Measurements from ENCODE around the gene CA11. TPM values are rescaled to one million over a fixed set of nuclear protein-coding genes. Genes with fewer than 3 reads are reported as not detected.
A peak's percentile ranks its signal among the peaks of the same experiment; 100 is the strongest.

Gene CA11
- total RNA-seq, 1 donor = 2.3 TPM

DNA sequence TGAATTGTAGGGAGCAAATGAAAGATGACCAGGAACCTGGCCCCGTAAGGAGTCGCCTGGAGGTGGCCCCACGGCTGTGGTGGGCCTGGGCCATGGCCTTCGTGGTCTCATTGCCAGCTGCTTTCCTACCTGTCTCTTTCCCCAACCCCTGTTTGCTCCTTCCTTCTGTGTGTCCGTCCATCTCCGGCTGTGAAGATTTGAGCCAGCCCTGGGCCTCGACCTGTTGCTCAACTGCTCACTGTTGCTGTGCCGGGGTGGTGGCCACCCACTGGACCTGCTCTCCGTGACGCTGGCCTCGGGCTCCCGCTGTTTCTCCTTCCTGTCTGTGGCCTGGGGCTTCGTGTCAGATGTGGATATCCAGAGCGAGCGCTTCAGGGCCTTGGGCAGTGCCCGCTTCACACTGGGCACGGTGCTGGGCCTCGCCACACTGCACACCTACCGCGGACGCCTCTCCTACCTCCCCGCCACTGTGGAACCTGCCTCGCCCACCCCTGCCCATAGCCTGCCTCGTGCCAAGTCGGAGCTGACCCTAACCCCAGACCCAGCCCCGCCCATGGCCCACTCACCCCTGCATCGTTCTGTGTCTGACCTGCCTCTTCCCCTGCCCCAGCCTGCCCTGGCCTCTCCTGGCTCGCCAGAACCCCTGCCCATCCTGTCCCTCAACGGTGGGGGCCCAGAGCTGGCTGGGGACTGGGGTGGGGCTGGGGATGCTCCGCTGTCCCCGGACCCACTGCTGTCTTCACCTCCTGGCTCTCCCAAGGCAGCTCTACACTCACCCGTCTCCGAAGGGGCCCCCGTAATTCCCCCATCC lies 17.3 kb downstream of the CA11 start:
- TF ChIP-seq, protein P1, sequence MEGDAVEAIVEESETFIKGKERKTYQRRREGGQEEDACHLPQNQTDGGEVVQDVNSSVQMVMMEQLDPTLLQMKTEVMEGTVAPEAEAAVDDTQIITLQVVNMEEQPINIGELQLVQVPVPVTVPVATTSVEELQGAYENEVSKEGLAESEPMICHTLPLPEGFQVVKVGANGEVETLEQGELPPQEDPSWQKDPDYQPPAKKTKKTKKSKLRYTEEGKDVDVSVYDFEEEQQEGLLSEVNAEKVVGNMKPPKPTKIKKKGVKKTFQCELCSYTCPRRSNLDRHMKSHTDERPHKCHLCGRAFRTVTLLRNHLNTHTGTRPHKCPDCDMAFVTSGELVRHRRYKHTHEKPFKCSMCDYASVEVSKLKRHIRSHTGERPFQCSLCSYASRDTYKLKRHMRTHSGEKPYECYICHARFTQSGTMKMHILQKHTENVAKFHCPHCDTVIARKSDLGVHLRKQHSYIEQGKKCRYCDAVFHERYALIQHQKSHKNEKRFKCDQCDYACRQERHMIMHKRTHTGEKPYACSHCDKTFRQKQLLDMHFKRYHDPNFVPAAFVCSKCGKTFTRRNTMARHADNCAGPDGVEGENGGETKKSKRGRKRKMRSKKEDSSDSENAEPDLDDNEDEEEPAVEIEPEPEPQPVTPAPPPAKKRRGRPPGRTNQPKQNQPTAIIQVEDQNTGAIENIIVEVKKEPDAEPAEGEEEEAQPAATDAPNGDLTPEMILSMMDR (IDR thresholded peaks at IDR 0.05; ENCODE audit: insufficient read depth, low read length) = no peak

DNA sequence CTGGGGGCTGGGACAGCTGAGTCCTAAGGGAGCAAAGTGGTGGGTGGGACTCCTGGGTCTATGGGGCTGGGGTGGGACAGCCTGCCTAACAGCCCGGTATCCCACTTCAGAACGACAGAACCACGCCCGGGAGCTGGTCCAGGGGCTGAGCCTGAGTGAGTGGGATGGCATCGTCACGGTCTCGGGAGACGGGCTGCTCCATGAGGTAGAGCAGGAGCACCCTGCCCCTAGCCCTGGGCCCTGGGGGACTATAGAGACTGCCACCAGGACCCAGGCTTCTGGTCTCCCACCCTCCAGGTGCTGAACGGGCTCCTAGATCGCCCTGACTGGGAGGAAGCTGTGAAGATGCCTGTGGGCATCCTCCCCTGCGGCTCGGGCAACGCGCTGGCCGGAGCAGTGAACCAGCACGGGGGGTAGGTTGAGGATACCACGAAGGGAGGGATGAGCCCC lies 18.1 kb downstream of the CA11 start:
- DNase-seq (ENCODE audit: low read depth) = no peak
- TF ChIP-seq, protein P1 (IDR thresholded peaks at IDR 0.05; ENCODE audit: insufficient read depth, low read length) = no peak
- H3K4me3 ChIP-seq (ENCODE audit: low read depth, low read length) = no peak overlapping the region

More for the DNA sequence above, 17.3 kb downstream of the CA11 start:
- no peak for DNase-seq (ENCODE audit: low read depth)
- H3K4me3 ChIP-seq (ENCODE audit: low read depth, low read length) = no peak overlapping the region

DNA sequence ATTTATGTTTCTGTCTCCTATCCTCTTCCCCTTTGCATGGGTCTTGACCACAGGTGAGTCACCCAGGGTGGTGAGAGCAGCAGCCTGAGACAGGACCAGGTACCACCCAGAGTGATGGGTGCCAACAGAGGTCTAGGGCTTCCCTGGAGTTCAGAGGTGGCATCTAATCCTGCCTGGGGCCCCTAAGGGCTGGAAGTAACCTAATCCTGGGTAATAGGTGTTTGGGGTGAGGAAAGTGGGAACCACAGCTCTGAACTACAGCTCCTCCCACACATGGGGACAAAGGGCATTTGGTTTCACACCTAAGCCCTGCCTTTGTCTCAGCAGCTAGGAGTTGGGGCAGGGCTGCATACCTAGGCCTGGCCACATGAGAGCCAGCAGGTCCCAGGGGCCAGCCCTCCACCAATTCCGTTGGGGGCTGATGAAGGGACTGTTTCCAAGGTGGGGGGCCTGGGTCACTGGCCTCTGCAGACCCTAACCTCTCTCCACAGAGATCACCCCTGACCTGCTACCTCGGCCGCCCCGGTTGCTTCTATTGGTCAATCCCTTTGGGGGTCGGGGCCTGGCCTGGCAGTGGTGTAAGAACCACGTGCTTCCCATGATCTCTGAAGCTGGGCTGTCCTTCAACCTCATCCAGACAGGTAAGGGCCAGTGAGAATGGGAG lies 18.7 kb downstream of the CA11 start:
- H3K4me3 ChIP-seq (ENCODE audit: low read depth, low read length) = no peak overlapping the region
- TF ChIP-seq, protein P1 (IDR thresholded peaks at IDR 0.05; ENCODE audit: insufficient read depth, low read length) = no peak
- DNase-seq (ENCODE audit: low read depth) = no peak

DNA sequence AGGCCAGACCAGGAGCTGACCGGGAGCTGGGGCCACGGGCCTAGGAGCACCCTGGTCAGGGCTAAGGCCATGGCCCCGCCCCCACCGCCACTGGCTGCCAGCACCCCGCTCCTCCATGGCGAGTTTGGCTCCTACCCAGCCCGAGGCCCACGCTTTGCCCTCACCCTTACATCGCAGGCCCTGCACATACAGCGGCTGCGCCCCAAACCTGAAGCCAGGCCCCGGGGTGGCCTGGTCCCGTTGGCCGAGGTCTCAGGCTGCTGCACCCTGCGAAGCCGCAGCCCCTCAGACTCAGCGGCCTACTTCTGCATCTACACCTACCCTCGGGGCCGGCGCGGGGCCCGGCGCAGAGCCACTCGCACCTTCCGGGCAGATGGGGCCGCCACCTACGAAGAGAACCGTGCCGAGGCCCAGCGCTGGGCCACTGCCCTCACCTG lies 20.1 kb downstream of the CA11 start:
- no peak overlapping the region for H3K4me3 ChIP-seq (ENCODE audit: low read depth, low read length)
- TF ChIP-seq, protein P1 (IDR thresholded peaks at IDR 0.05; ENCODE audit: insufficient read depth, low read length) = no peak
- DNase-seq (ENCODE audit: low read depth) = no peak

DNA sequence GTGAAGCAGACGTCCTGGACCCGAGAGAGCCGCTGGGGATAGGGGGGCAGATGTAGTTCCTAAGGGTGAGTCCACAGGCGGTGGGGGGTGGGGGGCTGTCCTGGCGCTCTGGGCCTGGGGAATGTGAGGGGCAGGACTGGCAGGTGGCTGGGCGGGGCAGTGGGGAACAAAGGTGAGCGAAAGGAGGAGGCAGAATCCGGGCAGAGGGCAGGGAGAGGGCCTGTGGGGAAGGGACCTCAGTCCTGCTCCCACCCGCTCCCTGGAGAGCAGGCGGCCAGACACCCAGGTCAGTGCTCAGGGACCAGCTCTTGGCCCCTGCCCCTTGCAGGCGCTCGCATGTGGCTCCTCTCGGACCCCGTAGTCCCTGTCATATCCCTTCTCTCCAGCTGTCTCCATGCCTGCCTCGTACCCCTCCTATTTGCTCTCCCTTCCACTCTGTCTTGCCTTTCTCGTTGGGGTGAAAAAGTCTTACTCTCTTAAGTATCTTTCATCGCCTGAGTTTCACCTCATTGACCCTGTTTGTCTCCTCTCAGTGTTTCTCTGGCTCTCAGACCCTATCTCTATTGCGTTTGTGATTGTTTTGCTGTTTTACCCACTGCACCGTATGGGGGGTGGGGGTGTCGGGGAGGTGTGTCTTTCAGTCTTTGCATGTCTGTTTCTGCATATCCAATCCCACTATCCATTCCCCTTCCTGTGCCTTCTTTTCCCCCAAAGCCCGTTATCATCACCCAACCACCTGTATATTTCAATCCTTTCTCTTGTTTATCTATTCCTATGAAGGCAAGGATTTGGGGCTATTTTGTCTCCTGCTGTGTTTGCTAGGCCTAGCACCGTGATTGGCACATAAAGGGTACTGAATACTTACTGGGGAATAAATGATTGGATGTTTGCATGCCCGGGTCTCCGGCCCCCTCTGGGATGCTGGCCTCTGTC lies 20.9 kb downstream of the CA11 start:
- peak overlapping the region; percentile 72 for H3K4me3 ChIP-seq (ENCODE audit: low read depth, low read length)
- DNase-seq (ENCODE audit: low read depth) = no peak
- TF ChIP-seq, protein P1 (IDR thresholded peaks at IDR 0.05; ENCODE audit: insufficient read depth, low read length) = no peak

DNA sequence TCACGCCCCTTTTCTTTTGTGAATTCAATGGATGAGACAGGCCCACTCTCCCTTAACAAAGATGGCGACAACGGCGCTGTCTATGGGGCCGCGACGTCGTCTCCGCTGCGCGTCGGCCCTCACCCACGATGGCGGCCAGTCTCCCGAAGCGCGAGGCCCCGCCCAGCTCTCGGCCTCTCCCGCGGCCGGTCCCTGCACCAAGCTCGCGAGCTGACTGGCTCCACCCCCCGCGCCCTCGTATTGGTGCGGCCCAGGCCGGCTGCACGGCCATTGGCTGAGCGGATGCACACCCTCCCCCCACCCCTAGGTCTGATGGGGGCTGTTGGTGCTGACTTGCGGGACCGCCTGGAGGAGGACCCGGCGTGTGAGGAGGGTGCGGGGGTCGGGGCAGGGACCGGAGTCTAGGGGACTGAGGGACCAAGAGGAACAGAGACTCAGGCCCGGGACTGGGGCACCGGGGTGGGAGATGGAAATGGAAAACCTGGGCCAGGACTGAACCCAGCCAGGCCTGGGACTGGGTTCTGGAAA lies 21.9 kb downstream of the CA11 start:
- peak; percentile 96 for DNase-seq (ENCODE audit: low read depth)
- TF ChIP-seq, protein P1 (IDR thresholded peaks at IDR 0.05; ENCODE audit: insufficient read depth, low read length) = no peak
- H3K4me3 ChIP-seq (ENCODE audit: low read depth, low read length) = peak overlapping the region; percentile 72

All from fibroblast of the aortic adventitia (primary cell).